Stimulated activated naive B cell treated with anti-CD40 and anti-IgM and Interleukin-4, amounts not matched to agents 10 μg/mL and 1 μg/mL and 100 μg/mL, for 72 hours (primary cell): Measurements from ENCODE around the gene VAC14.
"Not testable (repeated sequence)": the region's sequence is repeated elsewhere in the genome, so short reads cannot be mapped to it uniquely, and the experiment has no call there.

Experiments
- ATAC-seq, 2 donors: fragments of 150-1000 bp; cut with Tn5 transposase; replicated peaks; 2 replicates each; pipeline ENCODE4 v1.10.0; 2021; ENCODE audit warnings: moderate library complexity in 1 of 2
- DNase-seq: peaks from one replicate; pipeline ENCODE4 v3.0.0; 2021
- H3K27ac Mint-ChIP-seq: one replicate; pipeline ENCODE4 v1.8.0; 2022; ENCODE audit warnings: mild to moderate bottlenecking, mixed read lengths
- H3K27me3 Mint-ChIP-seq, 2 donors: one replicate each; pipeline ENCODE4 v1.8.0; 2022; ENCODE audit warnings: mixed read lengths in 2 of 2
- H3K36me3 Mint-ChIP-seq, 2 donors: one replicate each; pipeline ENCODE4 v1.8.0; 2022; ENCODE audit warnings: mixed read lengths in 2 of 2, mild to moderate bottlenecking in 1 of 2
- H3K4me1 Mint-ChIP-seq, 2 donors: one replicate each; pipeline ENCODE4 v1.8.0; 2022; ENCODE audit warnings: mixed read lengths in 2 of 2, mild to moderate bottlenecking in 1 of 2
- H3K4me3 Mint-ChIP-seq, 2 donors: one replicate each; pipeline ENCODE4 v1.8.0; 2022; ENCODE audit warnings: mild to moderate bottlenecking in 2 of 2, mixed read lengths in 2 of 2, moderate library complexity in 1 of 2
- H3K9me3 Mint-ChIP-seq, 2 donors: one replicate each; pipeline ENCODE4 v1.8.0; 2022; ENCODE audit warnings: mixed read lengths in 2 of 2, mild to moderate bottlenecking in 1 of 2

The VAC14 gene

DNA sequence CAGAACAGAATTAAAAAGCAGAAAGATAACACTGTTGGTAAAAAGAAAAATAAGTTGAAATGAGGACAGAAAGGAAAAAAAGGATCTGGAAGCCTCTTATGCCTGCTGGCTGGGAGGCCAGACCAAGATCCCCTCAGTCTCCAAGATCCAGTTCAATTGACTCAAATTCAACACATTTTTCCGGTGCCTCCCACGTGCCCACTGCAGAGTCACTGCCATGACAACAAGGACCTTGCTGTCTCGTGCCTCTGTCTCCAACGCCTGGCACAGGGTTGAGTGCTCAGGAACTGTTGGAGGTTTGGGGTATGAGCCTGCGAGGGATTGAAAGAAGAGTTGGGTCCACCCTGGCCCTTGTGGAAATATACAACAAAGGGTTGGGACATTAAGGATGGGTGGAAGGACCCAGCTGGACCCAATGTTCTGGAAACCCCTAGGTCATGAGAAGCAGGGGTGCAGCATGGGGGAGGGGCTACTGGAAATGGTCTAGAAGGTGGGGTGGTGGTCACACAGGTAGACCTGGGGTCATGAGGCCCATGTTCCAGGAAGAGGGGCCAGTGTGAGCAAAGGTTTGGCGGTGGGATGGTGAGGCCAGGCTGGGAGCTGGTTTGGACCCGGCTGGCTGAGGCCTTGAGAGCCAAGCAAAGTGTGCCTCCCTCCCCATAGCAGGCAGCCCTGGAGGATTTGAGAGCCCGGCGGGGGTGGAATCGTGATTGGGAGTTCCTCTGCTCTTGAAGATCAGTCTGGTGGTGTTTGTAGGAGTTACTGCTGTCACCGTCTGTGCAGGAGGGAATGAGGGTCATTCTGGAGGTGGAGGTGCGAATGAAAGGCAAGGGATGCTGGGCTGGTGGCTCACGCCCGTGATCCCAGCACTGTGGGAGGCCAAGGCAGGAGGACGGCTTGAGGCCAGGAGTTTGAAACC is 153.3 kb downstream of the VAC14 start:
- Mint-ChIP-seq H3K27me3 (peaks cover 0 to under 1% of the 10 kb centered on the region in 2 donors), H3K9me3 (no peaks in the 10 kb centered on the region), H3K36me3 (no peaks in the 10 kb centered on the region), H3K4me3 (no peak overlapping the region), H3K4me1 (no peaks in the 10 kb centered on the region), H3K27ac (no peak overlapping the region)
- no peak for ATAC-seq
- no peak for DNase-seq

DNA sequence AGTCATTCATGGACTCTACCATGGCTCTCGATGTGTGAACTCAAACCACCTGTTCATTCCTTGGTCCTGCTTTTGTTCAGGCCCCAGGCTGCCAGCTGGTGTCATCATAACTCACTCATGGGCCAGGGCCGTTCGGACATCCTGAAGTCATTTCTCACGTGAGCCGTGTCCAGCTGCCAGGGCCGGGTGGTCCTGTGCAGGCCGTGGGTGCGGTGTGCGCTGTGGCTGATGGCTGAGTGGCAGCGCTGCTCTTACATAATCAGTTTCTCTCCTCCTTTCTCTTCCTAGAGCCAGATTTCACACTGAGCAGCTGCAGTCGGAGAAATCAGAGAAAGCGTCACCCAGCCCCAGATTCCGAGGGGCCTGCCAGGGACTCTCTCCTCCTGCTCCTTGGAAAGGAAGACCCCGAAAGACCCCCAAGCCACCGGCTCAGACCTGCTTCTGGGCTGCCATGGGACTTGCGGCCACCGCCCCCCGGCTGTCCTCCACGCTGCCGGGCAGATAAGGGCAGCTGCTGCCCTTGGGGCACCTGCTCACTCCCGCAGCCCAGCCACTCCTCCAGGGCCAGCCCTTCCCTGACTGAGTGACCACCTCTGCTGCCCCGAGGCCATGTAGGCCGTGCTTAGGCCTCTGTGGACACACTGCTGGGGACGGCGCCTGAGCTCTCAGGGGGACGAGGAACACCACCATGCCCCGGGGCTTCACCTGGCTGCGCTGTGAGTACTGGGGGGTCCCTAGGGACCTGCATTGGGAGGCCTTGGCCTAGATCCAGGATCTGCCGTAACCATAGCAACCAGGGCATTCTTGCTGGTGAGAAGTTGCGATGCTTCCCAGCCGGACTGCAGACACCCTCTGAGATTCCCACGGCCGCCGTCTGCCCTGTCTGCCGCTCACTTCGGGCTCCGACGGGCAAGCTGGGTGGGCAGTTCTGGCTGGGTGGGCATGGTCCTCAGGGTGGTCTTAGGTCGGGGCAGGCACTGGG is 154.4 kb downstream of the VAC14 start, which contains the start of gene IL34:
IL34 (plus strand) TSS at position 300 of the 982 bp plus-strand sequence; CDS start at position 689, 389 bp downstream.
- DNase-seq: no peak
- H3K4me3 Mint-ChIP-seq: no peak within 1 kb of the TSS

DNA sequence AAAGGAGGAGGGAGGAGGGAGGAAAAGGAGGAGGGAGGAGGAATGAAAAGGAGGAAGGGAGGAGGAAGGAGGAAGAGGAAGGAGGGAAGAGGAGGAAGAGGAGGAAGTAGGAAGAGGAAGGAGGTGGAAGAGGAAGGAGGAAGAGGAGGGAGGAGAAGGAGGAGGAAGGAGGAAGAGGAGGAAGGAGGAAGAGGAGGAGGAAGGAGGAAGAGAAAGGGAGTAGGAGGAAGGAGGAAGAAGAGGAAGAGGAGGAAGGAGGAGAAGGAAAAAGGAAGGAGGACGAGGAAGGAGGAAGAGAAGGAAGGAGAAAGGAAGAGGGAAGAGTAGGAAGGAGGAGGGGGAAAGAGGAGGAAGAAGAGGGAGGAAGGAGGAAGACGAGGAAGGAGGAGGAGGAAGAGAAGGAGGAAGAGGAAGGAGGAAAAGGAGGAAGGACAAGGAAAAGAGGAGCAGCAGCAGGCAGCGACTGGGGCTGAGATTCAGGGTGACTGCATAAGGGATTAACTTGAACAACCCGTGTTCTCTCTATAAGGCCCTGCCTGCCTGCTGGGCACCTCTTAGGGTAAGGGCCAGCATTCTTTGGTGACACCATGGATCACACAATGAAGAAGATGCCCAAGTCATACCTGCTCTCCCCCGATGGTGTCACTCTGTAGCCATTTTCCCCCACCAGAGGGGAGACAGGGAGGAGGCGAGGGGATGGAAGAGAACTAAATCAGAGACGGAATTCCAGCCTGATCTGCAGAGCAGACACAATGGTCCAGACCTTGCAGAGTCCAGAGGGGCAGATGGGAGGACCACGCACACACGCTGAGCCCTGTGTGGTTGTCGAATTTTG is 156.0 kb downstream of the VAC14 start:
- Mint-ChIP-seq H3K27ac (no peak overlapping the region), H3K9me3 (no peaks in the 10 kb centered on the region), H3K27me3 (peaks cover 11 to 17% of the 10 kb centered on the region in 2 donors), H3K4me3 (no peak overlapping the region), H3K4me1 (no peaks in the 10 kb centered on the region), H3K36me3 (no peaks in the 10 kb centered on the region)
- ATAC-seq (peak in 1 of 2 donors; percentile 47), DNase-seq (no peak)

More for the DNA sequence above, 154.4 kb downstream of the VAC14 start, which contains the start of gene IL34:
- Mint-ChIP-seq H3K9me3 (no peaks in the 10 kb centered on the region), H3K36me3 (no peaks in the 10 kb centered on the region), H3K27me3 (peaks cover 3 to 9% of the 10 kb centered on the region in 2 donors), H3K27ac (no peak within 1 kb of the TSS), H3K4me1 (no peaks in the 10 kb centered on the region)
- ATAC-seq: no peak

- H3K27me3 Mint-ChIP-seq: peaks cover 11 to 17% of the 10 kb centered on the region in 2 donors
- not testable (repeated sequence) for H3K9me3 Mint-ChIP-seq, H3K4me3 Mint-ChIP-seq, H3K36me3 Mint-ChIP-seq, H3K27ac Mint-ChIP-seq, ATAC-seq, H3K4me1 Mint-ChIP-seq, DNase-seq
Observed at GRCh38 chr16:70643264-70643663, 157.7 kb downstream of the VAC14 start.

DNA sequence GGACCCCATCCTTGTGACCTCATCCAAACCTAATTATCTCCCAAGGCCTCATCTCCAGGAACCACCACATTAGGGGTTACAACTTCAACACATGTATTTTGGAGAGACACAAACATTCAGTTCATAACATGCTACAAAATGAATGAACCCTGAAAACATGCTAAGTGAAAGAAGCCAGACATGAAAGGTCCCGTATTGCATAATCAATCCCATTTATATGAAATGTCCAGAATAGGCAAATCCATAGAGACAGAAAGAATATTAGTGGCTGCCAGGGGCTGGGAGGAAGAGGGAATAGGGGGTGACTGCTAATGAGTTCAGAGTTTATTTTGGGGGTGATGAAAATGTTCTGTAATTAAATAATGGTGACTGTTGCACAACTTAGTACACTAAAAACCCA is 158.3 kb downstream of the VAC14 start:
- Mint-ChIP-seq H3K36me3 (no peaks in the 10 kb centered on the region), H3K27me3 (peaks cover 11 to 17% of the 10 kb centered on the region in 2 donors), H3K4me3 (no peak overlapping the region), H3K4me1 (no peaks in the 10 kb centered on the region), H3K27ac (no peak overlapping the region), H3K9me3 (no peaks in the 10 kb centered on the region)
- ATAC-seq (no peak), DNase-seq (no peak)

GRCh38 chr16:70638814-70639792 is 161.9 kb downstream of the VAC14 start:
- Mint-ChIP-seq H3K27me3 (peaks cover 11 to 17% of the 10 kb centered on the region in 2 donors), H3K4me3 (no peak overlapping the region), H3K4me1 (no peaks in the 10 kb centered on the region), H3K9me3 (no peaks in the 10 kb centered on the region), H3K36me3 (no peaks in the 10 kb centered on the region), H3K27ac (no peak overlapping the region)
- ATAC-seq (no peak), DNase-seq (no peak)
